Lower leg skin (tissue), 3 donors: Measurements from ENCODE around the gene SASH1.

Source experiments
- CTCF ChIP-seq, 3 donors: fragments of 450-650 bp; IDR thresholded peaks; one replicate each; pipeline ENCODE4 v1.5.1; 2016; ENCODE audit warnings: antibody characterized with exemption in 3 of 3, mild to moderate bottlenecking in 3 of 3, moderate library complexity in 2 of 3
- POLR2A ChIP-seq, 2 donors: fragments of 450-650 bp; IDR thresholded peaks; one replicate each; pipeline ENCODE4 v1.6.1; 2016 to 2017; ENCODE audit warnings: antibody characterized with exemption in 2 of 2, mild to moderate bottlenecking in 1 of 2, moderate library complexity in 1 of 2

- no peak for TF ChIP-seq CTCF (IDR thresholded peaks at IDR 0.05)
- TF ChIP-seq POLR2A (IDR thresholded peaks at IDR 0.05): no peak
These were observed 53.0 kb downstream of the SASH1 start for GRCh38 chr6:148395583-148396101.
